Measurements from ENCODE around the gene TGM3. TPM values are rescaled to one million over a fixed set of nuclear protein-coding genes. Genes with fewer than 3 reads are reported as not detected.

TGM3 gene
- total and polyA plus RNA-seq, 11 donors = 0.04 TPM; not detected in 10

DNA sequence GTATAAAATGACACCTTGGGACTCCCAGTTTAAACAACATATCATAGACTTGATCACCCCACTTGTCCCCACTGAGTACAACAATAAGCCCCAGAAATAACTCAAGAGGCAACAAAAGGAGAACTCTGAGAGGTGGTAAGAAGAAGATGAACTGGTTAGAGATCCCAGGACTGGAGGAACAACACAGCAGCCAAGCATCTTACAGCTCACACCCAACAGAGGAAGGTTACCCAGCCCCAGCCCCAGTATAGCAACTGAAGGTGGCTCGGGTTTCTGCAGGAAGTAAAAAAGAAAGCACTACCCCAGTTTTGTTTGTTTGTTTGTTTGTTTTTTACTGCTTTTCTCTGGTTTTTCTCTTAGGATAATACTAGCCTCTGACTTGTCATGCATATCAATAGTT lies 67.8 kb downstream of the TGM3 start:
- no peak overlapping the region for H3K27ac ChIP-seq
- H3K36me3 ChIP-seq = no peaks in the 10 kb centered on the region
- 22 to 48% (median 36%) methylated on average over 1 of the region's 1 CpG for WGBS, 4 donors
- DNase-seq (no peak), ATAC-seq (no peak)
- peaks cover 0 to 28% (median 13%) of the 10 kb centered on the region in 12 donors for H3K9me3 ChIP-seq
- TF ChIP-seq, protein P1, sequence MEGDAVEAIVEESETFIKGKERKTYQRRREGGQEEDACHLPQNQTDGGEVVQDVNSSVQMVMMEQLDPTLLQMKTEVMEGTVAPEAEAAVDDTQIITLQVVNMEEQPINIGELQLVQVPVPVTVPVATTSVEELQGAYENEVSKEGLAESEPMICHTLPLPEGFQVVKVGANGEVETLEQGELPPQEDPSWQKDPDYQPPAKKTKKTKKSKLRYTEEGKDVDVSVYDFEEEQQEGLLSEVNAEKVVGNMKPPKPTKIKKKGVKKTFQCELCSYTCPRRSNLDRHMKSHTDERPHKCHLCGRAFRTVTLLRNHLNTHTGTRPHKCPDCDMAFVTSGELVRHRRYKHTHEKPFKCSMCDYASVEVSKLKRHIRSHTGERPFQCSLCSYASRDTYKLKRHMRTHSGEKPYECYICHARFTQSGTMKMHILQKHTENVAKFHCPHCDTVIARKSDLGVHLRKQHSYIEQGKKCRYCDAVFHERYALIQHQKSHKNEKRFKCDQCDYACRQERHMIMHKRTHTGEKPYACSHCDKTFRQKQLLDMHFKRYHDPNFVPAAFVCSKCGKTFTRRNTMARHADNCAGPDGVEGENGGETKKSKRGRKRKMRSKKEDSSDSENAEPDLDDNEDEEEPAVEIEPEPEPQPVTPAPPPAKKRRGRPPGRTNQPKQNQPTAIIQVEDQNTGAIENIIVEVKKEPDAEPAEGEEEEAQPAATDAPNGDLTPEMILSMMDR (IDR thresholded peaks at IDR 0.05) = no peak
- intact Hi-C loops (cut with DNase I) = no loop called here
- H3K4me3 ChIP-seq = no peak overlapping the region
- peaks cover 0 to 10% (median 0%) of the 10 kb centered on the region in 9 donors for H3K27me3 ChIP-seq
- no peaks in the 10 kb centered on the region for H3K4me1 ChIP-seq

DNA sequence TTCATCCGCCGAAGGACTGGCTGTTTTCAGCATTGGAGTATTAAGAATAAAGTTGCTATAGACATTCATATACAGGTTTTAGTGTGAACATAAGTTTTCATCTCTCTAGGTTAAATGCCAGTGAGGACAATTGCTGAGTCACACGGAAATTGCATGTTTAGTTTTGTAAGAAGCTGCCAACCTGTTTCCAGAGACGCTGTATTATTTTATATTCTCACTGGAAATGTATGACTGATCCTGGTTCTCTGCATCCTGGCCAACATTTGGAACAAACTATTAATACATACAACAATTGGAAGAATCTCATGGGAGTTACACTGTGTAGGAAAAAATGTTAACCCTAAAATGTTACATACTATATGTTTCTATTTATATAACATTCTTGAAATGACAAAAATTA lies 68.2 kb downstream of the TGM3 start:
- Histone ChIP-seq H3K27ac (no peak overlapping the region), H3K4me1 (no peaks in the 10 kb centered on the region), H3K27me3 (peaks cover 0 to 14% (median 0%) of the 10 kb centered on the region in 9 donors), H3K4me3 (no peak overlapping the region), H3K36me3 (no peaks in the 10 kb centered on the region), H3K9me3 (peaks cover 0 to 31% (median 13%) of the 10 kb centered on the region in 12 donors)
- ATAC-seq (no peak), DNase-seq (no peak)
- intact Hi-C loops (cut with DNase I) = no loop called here
- TF ChIP-seq, protein P1 (IDR thresholded peaks at IDR 0.05) = no peak
- TF ChIP-seq POLR2A (IDR thresholded peaks at IDR 0.05) = no peak
- 64 to 71% (median 65%) methylated on average over 4 of the region's 4 CpGs for WGBS, 4 donors

DNA sequence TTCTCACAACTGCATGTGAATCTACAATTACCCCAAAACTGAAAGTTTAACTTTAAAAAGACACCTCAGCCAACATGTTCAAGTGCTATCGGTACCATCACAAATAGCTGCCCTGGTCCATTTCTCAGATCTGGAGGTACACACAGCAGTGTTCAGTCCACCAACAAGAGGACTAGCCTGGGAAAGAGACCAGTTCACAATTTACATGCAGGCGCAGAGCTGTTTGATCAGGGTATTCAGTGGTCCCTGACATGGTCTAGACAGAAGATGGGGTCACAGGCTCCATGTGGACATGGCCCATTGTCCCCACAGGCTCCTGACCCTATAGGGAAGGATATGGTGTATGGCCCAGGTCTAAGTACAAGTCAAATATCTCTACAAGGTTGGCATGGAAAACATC lies 69.3 kb downstream of the TGM3 start:
- intact Hi-C loops (cut with DNase I) = no loop called here

DNA sequence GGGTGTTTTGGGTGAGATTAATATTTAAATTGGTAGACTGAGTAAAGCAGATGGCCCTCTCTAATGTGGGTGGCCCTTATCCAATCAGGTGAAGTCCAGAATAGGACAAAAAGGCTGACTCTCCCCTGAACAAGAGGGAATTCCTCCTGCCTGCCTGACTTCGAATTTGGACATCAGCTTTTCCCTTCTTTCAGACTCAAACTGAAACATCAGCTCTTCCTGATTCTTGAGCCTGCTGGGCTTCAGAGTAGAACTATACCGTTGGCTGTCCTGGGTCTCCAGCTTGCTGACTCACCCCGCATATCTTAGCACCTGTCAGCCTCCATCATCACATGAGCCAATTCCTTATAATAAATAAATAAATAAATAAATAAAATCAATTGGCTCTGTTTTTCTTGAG lies 69.9 kb downstream of the TGM3 start:
- no peaks in the 10 kb centered on the region for H3K4me1 ChIP-seq
- no peak overlapping the region for H3K27ac ChIP-seq
- intact Hi-C loops (cut with DNase I) = no loop called here
- H3K9me3 ChIP-seq = peaks cover 0 to 22% (median 8%) of the 10 kb centered on the region in 12 donors
- no peak overlapping the region for H3K4me3 ChIP-seq
- 75 to 81% (median 77%) methylated on average over 3 of the region's 3 CpGs for WGBS, 4 donors
- no peak for DNase-seq
- H3K27me3 ChIP-seq = peaks cover 0 to 15% (median 0%) of the 10 kb centered on the region in 9 donors
- ATAC-seq = no peak
- TF ChIP-seq POLR2A (IDR thresholded peaks at IDR 0.05) = no peak
- TF ChIP-seq, protein P1 (IDR thresholded peaks at IDR 0.05) = no peak
- H3K36me3 ChIP-seq = no peaks in the 10 kb centered on the region

More for the DNA sequence above, 69.3 kb downstream of the TGM3 start:
- no peak for DNase-seq
- H3K36me3 ChIP-seq = no peaks in the 10 kb centered on the region
- H3K4me3 ChIP-seq = no peak overlapping the region
- H3K27ac ChIP-seq = no peak overlapping the region
- TF ChIP-seq, protein P1 (IDR thresholded peaks at IDR 0.05) = no peak
- TF ChIP-seq POLR2A (IDR thresholded peaks at IDR 0.05) = no peak
- peaks cover 0 to 15% (median 0%) of the 10 kb centered on the region in 9 donors for H3K27me3 ChIP-seq
- no peaks in the 10 kb centered on the region for H3K4me1 ChIP-seq
- 87 to 96% (median 94%) methylated on average over 2 of the region's 2 CpGs for WGBS, 4 donors
- peaks cover 0 to 27% (median 13%) of the 10 kb centered on the region in 12 donors for H3K9me3 ChIP-seq
- no peak for ATAC-seq
